ENCODE measurements around the gene SCN8A.

SCN8A gene

GRCh38 chr12:51726931-51727330 lies 135.9 kb downstream of the SCN8A start:
- no peak for DNase-seq (ENCODE audit: low read depth)
- H3K4me3 ChIP-seq (ENCODE audit: low read length), result no peak overlapping the region
- no peak for TF ChIP-seq CTCF (conservative IDR thresholded peaks at IDR 0.05; ENCODE audit: low read depth, low read length)

- H3K4me3 ChIP-seq (ENCODE audit: low read length), result no peak overlapping the region
- DNase-seq (ENCODE audit: low read depth), result no peak
- no peak for TF ChIP-seq CTCF (conservative IDR thresholded peaks at IDR 0.05; ENCODE audit: low read depth, low read length)
Measured at GRCh38 chr12:51729331-51729730, 138.3 kb downstream of the SCN8A start.

GRCh38 chr12:51730745-51731144 lies 139.7 kb downstream of the SCN8A start:
- TF ChIP-seq CTCF (conservative IDR thresholded peaks at IDR 0.05; ENCODE audit: low read depth, low read length), result no peak
- no peak for DNase-seq (ENCODE audit: low read depth)

GRCh38 chr12:51740536-51740935 lies 149.5 kb downstream of the SCN8A start:
- no peak for TF ChIP-seq CTCF (conservative IDR thresholded peaks at IDR 0.05; ENCODE audit: low read depth, low read length)
- H3K4me3 ChIP-seq (ENCODE audit: low read length), result no peak overlapping the region
- DNase-seq (ENCODE audit: low read depth), result no peak

More at GRCh38 chr12:51730745-51731144, 139.7 kb downstream of the SCN8A start:
- no peak overlapping the region for H3K4me3 ChIP-seq (ENCODE audit: low read length)

GRCh38 chr12:51744235-51744634 lies 153.2 kb downstream of the SCN8A start:
- no peak for DNase-seq (ENCODE audit: low read depth)
- no peak for TF ChIP-seq CTCF (conservative IDR thresholded peaks at IDR 0.05; ENCODE audit: low read depth, low read length)
- no peak overlapping the region for H3K4me3 ChIP-seq (ENCODE audit: low read length)

- no peak for TF ChIP-seq CTCF (conservative IDR thresholded peaks at IDR 0.05; ENCODE audit: low read depth, low read length)
- no peak for DNase-seq (ENCODE audit: low read depth)
Measured at GRCh38 chr12:51744957-51745356, 153.9 kb downstream of the SCN8A start.

GRCh38 chr12:51746416-51746815 lies 155.4 kb downstream of the SCN8A start:
- no peak for TF ChIP-seq CTCF (conservative IDR thresholded peaks at IDR 0.05; ENCODE audit: low read depth, low read length)
- no peak overlapping the region for H3K4me3 ChIP-seq (ENCODE audit: low read length)
- no peak for DNase-seq (ENCODE audit: low read depth)

More at GRCh38 chr12:51744957-51745356, 153.9 kb downstream of the SCN8A start:
- H3K4me3 ChIP-seq (ENCODE audit: low read length), result no peak overlapping the region

Measured in retinal pigment epithelial cell (primary cell).